Activated T-helper 1 cell treated with anti-CD3 and anti-CD28 coated beads, Interleukin-2, amount 50 U/mL, for 16 hours (primary cell): ENCODE measurements around the gene DCAF6.

Source experiments
- DNase-seq, 2 donors: peaks; one replicate each; pipeline ENCODE4 v3.0.0-alpha.2; 2020; ENCODE audit warnings: low read depth in 1 of 2, low spot score in 1 of 2

The DCAF6 gene

DNA sequence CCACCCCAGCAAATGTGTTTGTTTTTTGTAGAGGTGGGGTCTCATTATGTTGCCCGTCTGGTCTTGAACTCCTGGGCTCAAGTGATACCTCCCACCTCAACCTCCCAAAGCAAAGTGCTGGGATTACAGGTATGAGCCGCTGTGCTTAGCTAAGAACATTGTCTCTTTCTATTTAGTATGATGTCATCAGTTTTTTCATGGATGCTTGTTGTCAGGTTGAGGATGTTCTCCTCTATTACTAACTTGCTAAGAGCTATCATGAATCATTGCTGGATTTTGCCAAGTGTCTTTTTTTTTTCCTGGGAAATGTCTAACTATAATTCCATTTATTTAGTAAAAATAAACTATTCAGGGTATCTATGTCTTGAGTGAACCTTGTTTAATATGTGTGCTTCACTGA lies 19.4 kb downstream of the DCAF6 start:
- no peak for DNase-seq

GRCh38 chr1:167957710-167958109 lies 21.2 kb downstream of the DCAF6 start:
- DNase-seq = no peak

DNA sequence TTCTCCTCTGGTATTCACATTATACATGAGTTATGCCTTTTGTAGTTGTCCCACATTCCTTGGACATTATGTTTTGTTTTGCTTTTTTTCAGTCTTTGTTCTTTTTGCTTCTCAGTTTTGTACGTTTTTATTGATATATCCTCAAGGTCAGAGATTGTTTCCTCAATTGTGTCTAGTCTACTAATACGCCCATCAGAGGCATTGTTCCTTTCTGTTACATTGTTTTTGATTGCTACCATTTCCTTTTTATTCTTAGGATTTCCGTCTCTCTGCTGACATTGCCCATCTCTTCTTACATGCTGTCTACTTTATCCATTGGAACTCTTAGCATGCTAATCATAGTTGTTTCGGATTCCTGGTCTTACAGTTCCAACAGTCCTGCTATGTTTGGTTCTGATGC lies 28.2 kb downstream of the DCAF6 start:
- no peak for DNase-seq

GRCh38 chr1:167966050-167966449 lies 29.6 kb downstream of the DCAF6 start:
- no peak for DNase-seq

- no peak for DNase-seq
These were observed 32.1 kb downstream of the DCAF6 start for GRCh38 chr1:167968569-167968968.

- DNase-seq = no peak
These were observed 37.3 kb downstream of the DCAF6 start for GRCh38 chr1:167973832-167974231.

GRCh38 chr1:167974698-167975097 lies 38.2 kb downstream of the DCAF6 start:
- no peak for DNase-seq

DNA sequence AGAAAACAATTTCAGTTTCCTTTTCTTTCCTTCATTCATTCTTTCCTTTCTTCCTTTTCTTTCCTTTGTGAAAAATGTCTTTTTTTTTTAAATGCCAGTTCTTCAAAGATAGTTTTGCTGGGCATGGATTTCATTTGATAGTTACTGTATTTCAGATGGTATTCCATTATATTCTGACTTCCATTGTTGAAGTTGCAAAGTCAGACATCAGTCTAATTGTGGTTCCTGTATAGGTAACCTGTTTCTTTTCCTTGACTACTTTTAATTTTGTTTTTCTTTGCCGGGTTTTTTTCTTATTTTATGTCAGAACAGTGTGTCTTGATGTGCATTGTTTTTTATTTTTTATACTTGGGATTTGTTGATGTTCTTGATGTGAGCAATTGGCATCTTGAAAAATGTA lies 40.8 kb downstream of the DCAF6 start:
- no peak for DNase-seq

DNA sequence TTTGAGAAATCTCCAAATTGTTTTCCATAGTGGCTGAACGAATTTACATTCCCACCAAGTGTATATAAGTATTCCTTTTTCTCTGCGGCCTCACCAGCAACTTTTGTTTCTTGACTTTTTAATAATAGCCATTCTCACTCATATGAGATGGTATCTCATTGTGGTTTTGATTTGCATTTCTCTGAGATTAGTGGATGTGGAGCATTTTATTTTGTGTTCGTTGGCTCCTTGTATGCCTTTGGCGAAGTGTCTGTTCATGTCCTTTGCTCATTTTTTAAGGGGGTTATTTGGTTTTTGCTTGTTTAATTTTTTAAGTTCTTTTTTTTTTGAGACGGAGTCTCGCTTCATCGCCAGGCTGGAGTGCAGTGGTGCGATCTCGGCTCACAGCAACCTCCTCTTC lies 45.5 kb downstream of the DCAF6 start:
- no peak for DNase-seq

- DNase-seq = no peak
These were observed 47.4 kb downstream of the DCAF6 start for GRCh38 chr1:167983797-167984420.

DNA sequence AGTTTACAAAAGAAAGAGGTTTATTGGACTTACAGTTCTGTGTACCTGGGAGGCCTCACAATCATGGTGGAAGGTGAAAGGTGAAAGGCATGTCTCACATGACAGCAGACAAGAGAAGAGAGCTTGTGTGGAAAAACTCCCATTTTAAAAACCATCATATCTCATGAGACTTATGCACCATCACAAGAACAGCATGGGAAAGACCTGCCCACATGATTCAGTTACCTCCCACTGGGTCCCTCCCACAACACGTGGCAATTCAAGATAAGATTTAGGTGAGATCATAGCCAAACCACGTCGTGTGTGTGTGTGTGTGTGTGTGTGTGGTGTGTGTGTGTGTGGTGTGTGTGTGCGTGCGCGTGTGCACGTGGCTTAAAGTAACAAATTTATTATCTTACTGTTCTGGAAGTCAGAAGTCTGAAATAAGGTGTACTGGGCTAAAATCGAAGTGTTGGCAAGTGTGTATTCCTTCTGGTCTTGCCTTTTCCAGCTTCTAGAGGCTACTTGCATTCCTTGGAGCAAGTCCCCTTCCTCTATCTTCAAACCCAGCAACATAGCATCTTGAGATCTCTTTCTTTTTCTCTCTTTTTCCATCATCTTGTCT lies 48.5 kb downstream of the DCAF6 start:
- DNase-seq = no peak

DNA sequence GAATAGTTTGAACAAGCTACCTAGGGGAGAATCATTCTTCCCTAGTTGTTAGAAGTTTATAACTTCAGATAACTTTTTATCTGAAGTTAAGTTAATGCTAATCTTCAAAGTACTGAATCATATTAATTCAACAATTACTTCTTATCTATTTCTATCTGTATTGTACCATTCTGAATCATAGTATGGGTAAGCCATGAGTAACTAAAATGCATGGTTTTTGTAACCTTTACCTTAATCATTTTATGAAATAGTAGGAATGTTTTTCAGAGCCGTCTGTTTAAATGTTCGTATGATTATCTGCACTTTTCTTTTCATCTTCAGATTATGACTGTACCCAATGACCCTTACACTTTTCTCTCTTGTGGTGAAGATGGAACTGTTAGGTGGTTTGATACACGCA lies 50.7 kb downstream of the DCAF6 start:
- DNase-seq = no peak

DNA sequence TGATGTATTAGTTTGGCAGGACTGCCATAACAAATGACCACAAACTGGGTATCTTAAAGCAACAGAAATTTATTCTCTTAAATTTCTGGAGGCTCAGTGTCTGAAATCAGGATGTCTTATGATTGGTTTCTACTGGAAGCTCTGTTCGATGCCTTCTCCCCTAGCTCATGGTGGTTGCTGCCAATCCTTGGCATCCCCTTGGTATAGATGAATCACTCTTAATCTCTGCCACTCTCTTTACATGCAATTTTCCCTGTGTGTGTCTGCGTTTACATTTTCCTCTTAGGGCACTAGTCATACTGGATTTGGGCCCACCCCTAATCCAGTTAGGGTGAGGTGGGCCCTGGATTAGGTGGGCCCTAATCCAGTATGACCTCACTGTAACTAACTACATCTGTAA lies 55.1 kb downstream of the DCAF6 start:
- DNase-seq = no peak

DNA sequence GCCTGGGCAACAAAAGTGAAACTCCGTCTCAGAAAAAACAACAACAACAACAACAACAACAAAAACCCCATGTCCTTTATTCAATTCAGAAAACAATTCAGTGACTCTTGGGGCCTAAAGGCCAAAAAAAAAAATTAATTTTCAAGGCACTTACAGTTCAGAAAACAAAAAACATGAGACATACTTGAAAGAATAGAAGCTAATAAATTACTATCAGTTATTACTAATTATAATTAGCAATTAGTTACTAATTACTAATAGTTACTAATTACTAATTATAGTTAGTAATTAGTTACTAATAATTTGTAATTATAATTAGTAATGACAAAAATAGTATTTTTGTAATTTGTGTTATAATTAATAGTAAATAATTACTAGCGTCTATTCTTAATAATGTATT lies 57.2 kb downstream of the DCAF6 start:
- no peak for DNase-seq

GRCh38 chr1:167994560-167994959 lies 58.1 kb downstream of the DCAF6 start:
- DNase-seq = no peak

DNA sequence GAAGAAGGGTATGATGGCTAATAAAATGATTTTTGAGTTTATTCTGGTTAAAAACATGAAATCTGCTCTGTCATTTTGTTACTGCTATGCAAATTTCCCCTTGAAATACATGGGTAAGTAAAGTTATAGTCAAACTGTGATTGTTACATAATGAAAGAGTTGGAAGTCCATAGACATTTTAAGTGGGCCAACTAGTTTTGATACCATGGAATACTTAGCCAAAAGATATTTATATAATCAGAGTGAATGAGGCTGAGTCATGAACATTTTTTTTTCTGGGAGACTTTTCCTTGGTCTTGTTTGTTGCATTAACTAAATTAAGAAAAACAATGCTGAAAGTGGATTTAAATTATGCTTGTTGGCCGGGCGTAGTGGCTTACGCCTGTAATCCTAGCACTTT lies 58.6 kb downstream of the DCAF6 start:
- DNase-seq = no peak

DNA sequence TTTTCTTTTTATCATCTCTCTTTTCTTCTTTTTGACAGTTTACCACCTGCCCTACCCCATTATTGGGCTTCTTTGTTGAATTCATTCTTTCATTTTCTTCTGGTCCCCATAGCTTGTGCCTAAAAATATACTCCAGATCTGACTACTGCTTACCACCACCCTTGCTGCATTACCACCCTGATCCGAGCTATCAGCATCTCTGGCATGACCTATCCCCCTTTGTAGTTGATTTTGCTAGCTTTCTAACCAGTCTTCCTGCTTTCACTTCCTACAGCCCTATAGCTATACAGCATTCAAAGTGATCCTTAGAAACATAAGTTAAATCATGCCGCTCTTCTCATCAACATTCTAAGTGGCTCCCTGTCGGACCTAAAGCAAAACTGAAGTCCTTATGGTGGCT lies 59.8 kb downstream of the DCAF6 start:
- no peak for DNase-seq

DNA sequence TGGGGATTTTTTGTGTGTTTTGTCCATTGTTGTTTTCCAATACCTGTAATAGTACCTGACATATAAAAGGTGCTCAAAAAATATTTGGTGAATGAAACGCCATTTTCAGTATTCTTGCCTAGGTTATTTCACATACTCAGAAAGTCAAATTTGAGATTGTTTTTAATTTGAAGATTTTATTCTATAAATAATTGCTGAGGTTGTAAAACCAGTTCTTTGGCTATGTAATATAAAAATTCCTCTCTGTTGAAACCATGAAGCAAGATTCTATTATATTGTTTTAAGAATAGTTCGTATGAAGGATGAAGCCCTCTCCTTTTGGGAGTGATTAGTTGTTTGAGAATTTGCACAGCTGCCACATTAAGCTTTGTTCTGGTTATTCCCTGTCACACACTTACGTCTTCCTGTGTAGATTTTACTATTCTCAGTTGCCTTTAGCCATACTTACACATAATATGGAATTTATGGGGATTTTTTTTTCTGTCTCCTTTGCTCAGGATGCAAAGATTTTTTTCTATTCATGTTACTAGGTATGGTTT lies 60.6 kb downstream of the DCAF6 start:
- DNase-seq = no peak

DNA sequence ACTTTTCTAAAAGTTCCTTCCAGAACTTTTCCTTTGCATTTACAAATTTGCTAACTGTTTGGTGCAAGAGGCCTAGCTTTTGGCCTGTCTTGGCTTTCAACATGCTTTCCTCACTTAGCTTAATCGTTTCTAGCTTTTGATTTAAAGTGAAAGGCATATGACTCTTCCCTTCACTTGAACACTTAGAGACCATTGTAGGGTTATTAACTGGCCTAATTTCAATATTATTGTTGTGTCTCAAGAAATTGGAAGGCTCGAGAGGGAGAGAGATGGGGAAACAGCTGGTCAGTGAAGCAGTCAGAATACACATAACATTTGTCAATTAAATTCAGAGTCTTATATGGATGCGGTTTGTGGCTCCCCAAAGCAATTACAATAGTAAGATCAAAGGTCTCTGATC lies 63.4 kb downstream of the DCAF6 start:
- no peak for DNase-seq

DNA sequence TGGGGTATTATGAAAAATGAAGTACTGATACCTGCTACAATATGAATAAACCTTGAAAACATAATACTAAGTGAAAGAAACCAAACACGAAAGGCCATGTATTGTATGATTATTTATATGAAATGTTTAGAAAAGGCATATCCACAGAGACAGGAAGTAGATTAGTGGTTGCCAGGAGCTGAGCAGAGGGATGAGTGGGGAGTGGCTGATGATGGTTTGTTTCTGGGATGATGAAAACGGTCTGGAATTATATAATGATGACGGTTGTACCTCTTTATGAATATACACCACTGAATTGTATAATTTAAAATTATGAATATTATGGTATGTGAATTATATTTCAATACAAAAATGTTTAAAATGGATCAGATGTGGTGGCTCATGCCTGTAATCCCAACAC lies 64.2 kb downstream of the DCAF6 start:
- DNase-seq = no peak

GRCh38 chr1:168001213-168001612 lies 64.7 kb downstream of the DCAF6 start:
- DNase-seq = no peak

DNA sequence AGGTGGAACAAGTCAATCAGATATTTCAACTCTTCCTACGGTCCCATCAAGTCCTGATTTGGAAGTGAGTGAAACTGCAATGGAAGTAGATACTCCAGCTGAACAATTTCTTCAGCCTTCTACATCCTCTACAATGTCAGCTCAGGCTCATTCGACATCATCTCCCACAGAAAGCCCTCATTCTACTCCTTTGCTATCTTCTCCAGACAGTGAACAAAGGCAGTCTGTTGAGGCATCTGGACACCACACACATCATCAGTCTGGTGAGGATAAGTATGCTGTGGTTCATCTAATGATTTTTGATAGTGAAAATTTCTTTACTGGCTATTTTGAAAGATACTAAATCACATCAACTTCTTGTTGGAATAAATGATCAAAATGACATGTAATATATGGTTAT lies 68.0 kb downstream of the DCAF6 start:
- DNase-seq = no peak

GRCh38 chr1:168005529-168005928 lies 69.0 kb downstream of the DCAF6 start:
- no peak for DNase-seq
